Measurements from ENCODE around the gene AKT3.

DNA sequence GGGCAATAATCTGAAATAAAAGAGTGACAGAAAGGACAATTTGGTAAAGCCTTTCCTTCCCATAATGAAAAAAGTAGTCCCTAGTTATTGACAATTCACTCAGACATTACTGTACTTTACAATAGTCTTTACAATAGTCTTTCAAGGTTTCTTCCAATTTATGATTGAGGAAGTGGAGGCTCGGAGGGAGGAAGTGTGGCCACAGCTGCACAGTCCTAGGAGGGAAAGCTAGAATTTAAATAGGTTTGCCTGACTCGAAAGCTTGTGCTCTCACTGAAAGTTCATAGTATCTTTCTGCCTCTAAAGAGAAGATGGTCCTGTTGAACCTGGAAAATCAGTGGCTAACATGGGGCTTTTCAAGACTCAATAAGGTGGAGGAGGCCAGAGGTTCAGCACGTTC lies 391.0 kb downstream of the AKT3 start:
- TF ChIP-seq, protein P1, sequence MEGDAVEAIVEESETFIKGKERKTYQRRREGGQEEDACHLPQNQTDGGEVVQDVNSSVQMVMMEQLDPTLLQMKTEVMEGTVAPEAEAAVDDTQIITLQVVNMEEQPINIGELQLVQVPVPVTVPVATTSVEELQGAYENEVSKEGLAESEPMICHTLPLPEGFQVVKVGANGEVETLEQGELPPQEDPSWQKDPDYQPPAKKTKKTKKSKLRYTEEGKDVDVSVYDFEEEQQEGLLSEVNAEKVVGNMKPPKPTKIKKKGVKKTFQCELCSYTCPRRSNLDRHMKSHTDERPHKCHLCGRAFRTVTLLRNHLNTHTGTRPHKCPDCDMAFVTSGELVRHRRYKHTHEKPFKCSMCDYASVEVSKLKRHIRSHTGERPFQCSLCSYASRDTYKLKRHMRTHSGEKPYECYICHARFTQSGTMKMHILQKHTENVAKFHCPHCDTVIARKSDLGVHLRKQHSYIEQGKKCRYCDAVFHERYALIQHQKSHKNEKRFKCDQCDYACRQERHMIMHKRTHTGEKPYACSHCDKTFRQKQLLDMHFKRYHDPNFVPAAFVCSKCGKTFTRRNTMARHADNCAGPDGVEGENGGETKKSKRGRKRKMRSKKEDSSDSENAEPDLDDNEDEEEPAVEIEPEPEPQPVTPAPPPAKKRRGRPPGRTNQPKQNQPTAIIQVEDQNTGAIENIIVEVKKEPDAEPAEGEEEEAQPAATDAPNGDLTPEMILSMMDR (IDR thresholded peaks at IDR 0.05; ENCODE audit: poor library complexity), result no peak
- TF ChIP-seq EZH2 (IDR thresholded peaks at IDR 0.05; ENCODE audit: borderline replicate concordance), result no peak
- no peak for TF ChIP-seq EZH2phosphoT487 (IDR thresholded peaks at IDR 0.05; ENCODE audit: low read depth, severe bottlenecking, unreplicated experiment)
